ENCODE results near the gene STMND1.

- no peak for TF ChIP-seq MAX (IDR thresholded peaks at IDR 0.05)
- TF ChIP-seq TEAD4 (IDR thresholded peaks at IDR 0.05): no peak
- TF ChIP-seq CEBPB (IDR thresholded peaks at IDR 0.05): no peak
- no peak for TF ChIP-seq TAF1 (IDR thresholded peaks at IDR 0.05; ENCODE audit: low read depth)
- no peak for TF ChIP-seq REST (IDR thresholded peaks at IDR 0.05; ENCODE audit: low read depth)
- TF ChIP-seq ZBTB7A (IDR thresholded peaks at IDR 0.05; ENCODE audit: low read depth): no peak
- no peak for TF ChIP-seq FOXM1 (IDR thresholded peaks at IDR 0.05; ENCODE audit: borderline replicate concordance, low read depth)
- no peak for TF ChIP-seq CREB1 (IDR thresholded peaks at IDR 0.05; ENCODE audit: low read depth)
- no peak for TF ChIP-seq EP300 (IDR thresholded peaks at IDR 0.05; ENCODE audit: borderline replicate concordance)
Measured at GRCh38 chr6:17178754-17179529, 77.1 kb downstream of the STMND1 start.
